ENCODE results near the gene NLRP6.

The NLRP6 gene

GRCh38 chr11:334264-334994, 56.2 kb downstream of the NLRP6 start:
- no peak for ATAC-seq (ENCODE audit: low read depth)
- Histone ChIP-seq H3K36me3 (ENCODE audit: low read depth) (no peaks in the 10 kb centered on the region), H3K9me3 (ENCODE audit: severe bottlenecking) (no peaks in the 10 kb centered on the region), H3K4me3 (ENCODE audit: severe bottlenecking) (no peak overlapping the region), H3K27ac (ENCODE audit: poor library complexity, severe bottlenecking) (no peak overlapping the region), H3K4me1 (ENCODE audit: insufficient read depth, poor library complexity, severe bottlenecking) (no peaks in the 10 kb centered on the region), H3K27me3 (ENCODE audit: insufficient read depth, poor library complexity, severe bottlenecking) (no peaks in the 10 kb centered on the region)
- TF ChIP-seq, protein P1, sequence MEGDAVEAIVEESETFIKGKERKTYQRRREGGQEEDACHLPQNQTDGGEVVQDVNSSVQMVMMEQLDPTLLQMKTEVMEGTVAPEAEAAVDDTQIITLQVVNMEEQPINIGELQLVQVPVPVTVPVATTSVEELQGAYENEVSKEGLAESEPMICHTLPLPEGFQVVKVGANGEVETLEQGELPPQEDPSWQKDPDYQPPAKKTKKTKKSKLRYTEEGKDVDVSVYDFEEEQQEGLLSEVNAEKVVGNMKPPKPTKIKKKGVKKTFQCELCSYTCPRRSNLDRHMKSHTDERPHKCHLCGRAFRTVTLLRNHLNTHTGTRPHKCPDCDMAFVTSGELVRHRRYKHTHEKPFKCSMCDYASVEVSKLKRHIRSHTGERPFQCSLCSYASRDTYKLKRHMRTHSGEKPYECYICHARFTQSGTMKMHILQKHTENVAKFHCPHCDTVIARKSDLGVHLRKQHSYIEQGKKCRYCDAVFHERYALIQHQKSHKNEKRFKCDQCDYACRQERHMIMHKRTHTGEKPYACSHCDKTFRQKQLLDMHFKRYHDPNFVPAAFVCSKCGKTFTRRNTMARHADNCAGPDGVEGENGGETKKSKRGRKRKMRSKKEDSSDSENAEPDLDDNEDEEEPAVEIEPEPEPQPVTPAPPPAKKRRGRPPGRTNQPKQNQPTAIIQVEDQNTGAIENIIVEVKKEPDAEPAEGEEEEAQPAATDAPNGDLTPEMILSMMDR (IDR thresholded peaks at IDR 0.05; ENCODE audit: poor library complexity, severe bottlenecking) = no peak
- DNase-seq (ENCODE audit: low spot score) = no peak

Measured in RWPE2 (cell line).